Fibroblast of the conjunctiva (primary cell): ENCODE data around the gene ZNF394.

ENCODE experiments used
- DNase-seq: peaks from one replicate; pipeline ENCODE4 v3.0.0-alpha.2; 2010; ENCODE audit warnings: low read depth

ZNF394 gene

GRCh38 chr7:99449326-99449725, 50.8 kb downstream of the ZNF394 start:
- no peak for DNase-seq

- no peak for DNase-seq
These were observed 51.2 kb downstream of the ZNF394 start for GRCh38 chr7:99448855-99449254.

- DNase-seq = no peak
These were observed 52.1 kb downstream of the ZNF394 start for GRCh38 chr7:99447943-99448342.

GRCh38 chr7:99446096-99446495, 54.0 kb downstream of the ZNF394 start:
- no peak for DNase-seq
